ENCODE results near the gene ACTR5.

Gene ACTR5

GRCh38 chr20:38763616-38764015 lies 15.4 kb downstream of the ACTR5 start:
- no peak for TF ChIP-seq RAD21 (IDR thresholded peaks at IDR 0.05; ENCODE audit: low read depth)
- TF ChIP-seq NFIC (IDR thresholded peaks at IDR 0.05) = no peak
- TF ChIP-seq YY1 (IDR thresholded peaks at IDR 0.05; ENCODE audit: low read depth) = no peak
- TF ChIP-seq CEBPB (IDR thresholded peaks at IDR 0.05) = no peak
- no peak for TF ChIP-seq ZBTB7A (IDR thresholded peaks at IDR 0.05; ENCODE audit: low read depth)
- no peak for TF ChIP-seq EP300 (IDR thresholded peaks at IDR 0.05; ENCODE audit: borderline replicate concordance)
- TF ChIP-seq REST (IDR thresholded peaks at IDR 0.05; ENCODE audit: low read depth) = no peak
- TF ChIP-seq TEAD4 (IDR thresholded peaks at IDR 0.05) = no peak
- TF ChIP-seq TCF12 (IDR thresholded peaks at IDR 0.05; ENCODE audit: low read depth) = no peak
- TF ChIP-seq MAX (IDR thresholded peaks at IDR 0.05) = no peak
- no peak for TF ChIP-seq FOXM1 (IDR thresholded peaks at IDR 0.05; ENCODE audit: borderline replicate concordance, low read depth)
- TF ChIP-seq CREB1 (IDR thresholded peaks at IDR 0.05; ENCODE audit: low read depth) = no peak
- no peak for TF ChIP-seq TAF1 (IDR thresholded peaks at IDR 0.05; ENCODE audit: low read depth)
- TF ChIP-seq USF1 (IDR thresholded peaks at IDR 0.05) = no peak
- TF ChIP-seq EGR1 (IDR thresholded peaks at IDR 0.05) = no peak

- TF ChIP-seq RAD21 (IDR thresholded peaks at IDR 0.05; ENCODE audit: low read depth) (no peak), EGR1 (IDR thresholded peaks at IDR 0.05) (no peak), CREB1 (IDR thresholded peaks at IDR 0.05; ENCODE audit: low read depth) (no peak), FOXM1 (IDR thresholded peaks at IDR 0.05; ENCODE audit: borderline replicate concordance, low read depth) (no peak), TCF12 (IDR thresholded peaks at IDR 0.05; ENCODE audit: low read depth) (no peak), NFIC (IDR thresholded peaks at IDR 0.05) (no peak), EP300 (IDR thresholded peaks at IDR 0.05; ENCODE audit: borderline replicate concordance) (no peak), YY1 (IDR thresholded peaks at IDR 0.05; ENCODE audit: low read depth) (no peak), REST (IDR thresholded peaks at IDR 0.05; ENCODE audit: low read depth) (no peak), TAF1 (IDR thresholded peaks at IDR 0.05; ENCODE audit: low read depth) (no peak), TEAD4 (IDR thresholded peaks at IDR 0.05) (no peak), CEBPB (IDR thresholded peaks at IDR 0.05) (no peak), USF1 (IDR thresholded peaks at IDR 0.05) (no peak), MAX (IDR thresholded peaks at IDR 0.05) (no peak), ZBTB7A (IDR thresholded peaks at IDR 0.05; ENCODE audit: low read depth) (no peak)
These were observed 16.5 kb downstream of the ACTR5 start for GRCh38 chr20:38764567-38765318.

- no peak for TF ChIP-seq TCF12 (IDR thresholded peaks at IDR 0.05; ENCODE audit: low read depth)
- no peak for TF ChIP-seq EGR1 (IDR thresholded peaks at IDR 0.05)
- no peak for TF ChIP-seq RAD21 (IDR thresholded peaks at IDR 0.05; ENCODE audit: low read depth)
These were observed 17.8 kb downstream of the ACTR5 start for GRCh38 chr20:38766071-38766470.

GRCh38 chr20:38769376-38770295 lies 21.4 kb downstream of the ACTR5 start:
- no peak for TF ChIP-seq YY1 (IDR thresholded peaks at IDR 0.05; ENCODE audit: low read depth)
- no peak for TF ChIP-seq CEBPB (IDR thresholded peaks at IDR 0.05)
- no peak for TF ChIP-seq TAF1 (IDR thresholded peaks at IDR 0.05; ENCODE audit: low read depth)
- no peak for TF ChIP-seq RAD21 (IDR thresholded peaks at IDR 0.05; ENCODE audit: low read depth)
- no peak for TF ChIP-seq EGR1 (IDR thresholded peaks at IDR 0.05)
- TF ChIP-seq ZBTB7A (IDR thresholded peaks at IDR 0.05; ENCODE audit: low read depth) = no peak
- no peak for TF ChIP-seq MAX (IDR thresholded peaks at IDR 0.05)
- TF ChIP-seq NFIC (IDR thresholded peaks at IDR 0.05) = no peak
- no peak for TF ChIP-seq TEAD4 (IDR thresholded peaks at IDR 0.05)
- TF ChIP-seq TCF12 (IDR thresholded peaks at IDR 0.05; ENCODE audit: low read depth) = no peak
- no peak for TF ChIP-seq USF1 (IDR thresholded peaks at IDR 0.05)

Data from Ishikawa (cell line).